SU-DHL-6 (cell line): ENCODE measurements around the gene KMT2A.

ENCODE experiments used
- H2AFZ ChIP-seq: fragments of 200-600 bp; sonication (generic); 2 replicates; pipeline ENCODE4 v1.6.1; 2014; ENCODE audit warnings: low read depth, mild to moderate bottlenecking, moderate library complexity, mixed read lengths, antibody characterized with exemption, low read length; ENCODE audit not compliant: severe bottlenecking
- H3F3A ChIP-seq: fragments of 200-600 bp; shearing (Covaris generic); 2 replicates; pipeline ENCODE4 v1.6.0; 2016; ENCODE audit warnings: antibody characterized with exemption, mild to moderate bottlenecking; ENCODE audit not compliant: insufficient read depth
- H3K27ac ChIP-seq: fragments of 200-600 bp; sonication (generic); 2 replicates; pipeline ENCODE4 v1.5.1; 2016; ENCODE audit warnings: low read depth, mild to moderate bottlenecking, low read length, moderate library complexity, mixed read lengths
- H3K27me3 ChIP-seq: fragments of 200-600 bp; sonication (generic), shearing (Covaris generic); 2 replicates; pipeline ENCODE4 v1.6.0; 2014; ENCODE audit warnings: mild to moderate bottlenecking, low read length
- H3K36me3 ChIP-seq: fragments of 200-600 bp; sonication (generic); 2 replicates; pipeline ENCODE4 v1.6.1; 2014; ENCODE audit warnings: mild to moderate bottlenecking, low read length, mixed read lengths
- H3K4me2 ChIP-seq: fragments of 300-600, 200-600 bp; shearing (Covaris generic), sonication (generic); 2 replicates; pipeline ENCODE4 v1.6.0; 2014; ENCODE audit warnings: low read length, low read depth, mild to moderate bottlenecking; ENCODE audit not compliant: poor library complexity, severe bottlenecking
- H3K4me3 ChIP-seq: fragments of 200-600 bp; sonication (generic); 2 replicates; pipeline ENCODE4 v1.5.1; 2014; ENCODE audit warnings: antibody characterized with exemption, low read length, mild to moderate bottlenecking, mixed read lengths; ENCODE audit not compliant: insufficient read depth, poor library complexity, severe bottlenecking
- H3K79me2 ChIP-seq: fragments of 200-600 bp; sonication (generic); 2 replicates; pipeline ENCODE4 v1.6.1; 2014; ENCODE audit warnings: mild to moderate bottlenecking, low read length, moderate library complexity; ENCODE audit not compliant: insufficient read depth
- H3K9ac ChIP-seq: fragments of 200-600 bp; sonication (generic); 2 replicates; pipeline ENCODE4 v1.7.0; 2014; ENCODE audit warnings: mild to moderate bottlenecking, low read length
- H3K9me2 ChIP-seq: fragments of 200-600 bp; sonication (generic); replicated peaks from 2 replicates; pipeline ENCODE4 v1.6.1; 2014; ENCODE audit warnings: low read length; ENCODE audit not compliant: insufficient read depth
- H3K9me3 ChIP-seq: fragments of 200-600 bp; sonication (generic); 2 replicates; pipeline ENCODE4 v1.6.1; 2014; ENCODE audit warnings: low read length, mixed read lengths; ENCODE audit not compliant: insufficient read depth
- H4K20me1 ChIP-seq: fragments of 200-600 bp; sonication (generic); 2 replicates; pipeline ENCODE4 v1.6.1; 2014; ENCODE audit warnings: low read depth, mild to moderate bottlenecking, antibody characterized with exemption, low read length, moderate library complexity, mixed read lengths
- CTCF ChIP-seq: fragments of 200-600 bp; sonication (generic); IDR thresholded peaks from one replicate; pipeline ENCODE4 v1.5.1; 2017; ENCODE audit warnings: antibody characterized with exemption, mild to moderate bottlenecking, low read length, moderate library complexity; ENCODE audit not compliant: insufficient read depth, poor library complexity, severe bottlenecking
- EZH2phosphoT487 ChIP-seq: fragments of 200-600 bp; sonication (generic), shearing (Covaris generic); conservative IDR thresholded peaks from 2 replicates; pipeline ENCODE4 v1.6.1; 2018; ENCODE audit warnings: mild to moderate bottlenecking, antibody characterized with exemption, low read length, moderate library complexity, mixed read lengths

Gene KMT2A

GRCh38 chr11:118524356-118524755, 88.1 kb downstream of the KMT2A start:
- Histone ChIP-seq H3K27me3 (no peaks in the 10 kb centered on the region), H3K4me2 (no peak overlapping the region), H3K9me3 (no peaks in the 10 kb centered on the region), H3F3A (peaks cover 10% of the 10 kb centered on the region; the same call in 1 of the 2 replicates), H3K9me2 (no peaks in the 10 kb centered on the region), H3K9ac (no peak overlapping the region), H3K79me2 (no peaks in the 10 kb centered on the region), H3K27ac (no peak overlapping the region), H4K20me1 (no peaks in the 10 kb centered on the region), H3K36me3 (peaks cover 8% of the 10 kb centered on the region; the same call in 1 of the 2 replicates), H3K4me3 (no peak overlapping the region), H2AFZ (no peak overlapping the region)
- TF ChIP-seq CTCF (no peak), EZH2phosphoT487 (no peak)

GRCh38 chr11:118524757-118525470, 88.6 kb downstream of the KMT2A start:
- H4K20me1 ChIP-seq = no peaks in the 10 kb centered on the region
- no peaks in the 10 kb centered on the region for H3K9me3 ChIP-seq
- H3K27me3 ChIP-seq = no peaks in the 10 kb centered on the region
- no peaks in the 10 kb centered on the region for H3K9me2 ChIP-seq
- H3K36me3 ChIP-seq = peaks cover 8% of the 10 kb centered on the region; the same call in 1 of the 2 replicates
- H3K4me3 ChIP-seq = no peak overlapping the region
- H2AFZ ChIP-seq = no peak overlapping the region
- H3F3A ChIP-seq = peaks cover 10% of the 10 kb centered on the region; the same call in 1 of the 2 replicates
- no peak overlapping the region for H3K4me2 ChIP-seq
- H3K9ac ChIP-seq = no peak overlapping the region
- TF ChIP-seq CTCF (no peak), EZH2phosphoT487 (no peak)
- no peak overlapping the region for H3K27ac ChIP-seq
- H3K79me2 ChIP-seq = no peaks in the 10 kb centered on the region

- peaks cover 6% of the 10 kb centered on the region; the same call in 1 of the 2 replicates for H3K36me3 ChIP-seq
- H3F3A ChIP-seq = peaks cover 10% of the 10 kb centered on the region; the same call in 1 of the 2 replicates
- no peak overlapping the region for H3K4me3 ChIP-seq
- no peaks in the 10 kb centered on the region for H3K27me3 ChIP-seq
- TF ChIP-seq EZH2phosphoT487 (no peak), CTCF (no peak)
- no peak overlapping the region for H3K27ac ChIP-seq
- H3K9me3 ChIP-seq = no peaks in the 10 kb centered on the region
- no peak overlapping the region for H3K9ac ChIP-seq
- no peak overlapping the region for H3K4me2 ChIP-seq
- no peaks in the 10 kb centered on the region for H3K79me2 ChIP-seq
- H3K9me2 ChIP-seq = no peaks in the 10 kb centered on the region
- H4K20me1 ChIP-seq = no peaks in the 10 kb centered on the region
- H2AFZ ChIP-seq = no peak overlapping the region
Measured at GRCh38 chr11:118526688-118527087, 90.4 kb downstream of the KMT2A start.
